Activated CD8-positive, alpha-beta T cell treated with anti-CD3 and anti-CD28 coated beads for 36 hours (primary cell): Measurements from ENCODE around the gene ECPAS. TPM values are rescaled to one million over a fixed set of nuclear protein-coding genes. Genes with fewer than 3 reads are reported as not detected.

Experiments used
- ATAC-seq: fragments of 200-7000 bp; cut with Tn5 transposase; one replicate; pipeline ENCODE4 v1.10.0; 2021; ENCODE audit warnings: mild to moderate bottlenecking, moderate library complexity
- CTCF ChIA-PET: fragments of 350-600 bp; sonication (Branson Sonifier 250); formaldehyde crosslinking; loops from one replicate; lab custom pipeline; 2021; ENCODE audit warnings: antibody characterized with exemption; lab: Charles Lee
- POLR2A ChIA-PET: fragments of 350-600 bp; sonication (Branson Sonifier 250); formaldehyde crosslinking; loops from one replicate; lab custom pipeline; 2021; ENCODE audit warnings: antibody characterized with exemption; lab: Charles Lee
- DNase-seq: peaks from one replicate; pipeline ENCODE4 v3.0.0-alpha.2; 2020
- H3K27ac Mint-ChIP-seq: one replicate; pipeline ENCODE4 v1.8.0; 2021; ENCODE audit warnings: mild to moderate bottlenecking, mixed read lengths
- H3K27me3 Mint-ChIP-seq: one replicate; pipeline ENCODE4 v1.8.0; 2021; ENCODE audit warnings: mixed read lengths
- H3K36me3 Mint-ChIP-seq: one replicate; pipeline ENCODE4 v1.8.0; 2021; ENCODE audit warnings: low read depth, mixed read lengths
- H3K4me1 Mint-ChIP-seq: one replicate; pipeline ENCODE4 v1.8.0; 2021; ENCODE audit warnings: low read depth, mixed read lengths
- H3K4me3 Mint-ChIP-seq: one replicate; pipeline ENCODE4 v1.8.0; 2021; ENCODE audit warnings: mild to moderate bottlenecking, moderate library complexity, mixed read lengths
- H3K9me3 Mint-ChIP-seq: one replicate; pipeline ENCODE4 v1.8.0; 2021; ENCODE audit warnings: mixed read lengths
- CTCF ChIP-seq: fragments of 200-600 bp; IDR thresholded peaks from one replicate; pipeline ENCODE4 v1.8.0; 2022; ENCODE audit warnings: antibody characterized with exemption, mild to moderate bottlenecking
- intact Hi-C: fragments of 100-400 bp; cut with micrococcal nuclease; formaldehyde crosslinking; loops from one replicate; pipeline ENCODE4 v1.10.0; 2022
- total RNA-seq, 2 experiments: library from RNA; stranded (reverse); gene quantifications; one replicate each; pipeline ENCODE4 v1.2.3, GENCODE V29; 2021

ECPAS gene
- total RNA-seq, 2 experiments from 2014 or later, result 71.6 to 79.6 TPM

DNA sequence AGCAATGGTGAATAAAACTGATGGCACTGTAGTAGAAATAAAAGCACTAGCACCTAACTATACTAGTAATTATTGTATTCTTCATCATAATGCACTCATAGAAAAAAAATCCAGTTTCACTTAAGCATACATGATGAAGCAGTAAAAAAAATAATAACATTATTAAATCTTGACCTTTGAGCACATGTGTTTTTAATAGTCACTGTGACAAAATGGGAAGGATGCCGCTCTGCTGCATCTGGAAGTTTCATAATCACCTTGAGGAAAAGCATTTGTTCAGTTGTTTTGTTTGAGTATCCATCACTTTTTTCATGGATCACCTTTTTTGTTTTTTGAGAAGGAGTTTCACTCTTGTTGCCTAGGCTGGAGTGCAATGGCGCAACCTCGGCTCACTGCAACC, 167.4 kb downstream of the ECPAS start:
- H3K27me3 Mint-ChIP-seq, result peaks cover 2% of the 10 kb centered on the region
- TF ChIP-seq CTCF, result no peak
- no peaks in the 10 kb centered on the region for H3K36me3 Mint-ChIP-seq
- intact Hi-C loops, result no loop called here
- POLR2A ChIA-PET, result interaction anchor here (0.6 kb wide), 1 partner anchor 356 kb away, joined by 4 read pairs; no protein-coding TSS in a partner anchor
- H3K27ac Mint-ChIP-seq, result no peak overlapping the region
- no peak for ATAC-seq
- no peak overlapping the region for H3K4me3 Mint-ChIP-seq
- DNase-seq, result no peak
- CTCF ChIA-PET, result no interaction called here
- H3K9me3 Mint-ChIP-seq, result no peaks in the 10 kb centered on the region
- no peaks in the 10 kb centered on the region for H3K4me1 Mint-ChIP-seq

Other genes with a start within 250 kb of the ECPAS start
- not detected for gene OR2K2, start 154.2 kb downstream of the ECPAS start, total RNA-seq
- 1 to 10 TPM; 2.6 to 2.8 TPM for gene ZNF483, start 40.8 kb upstream of the ECPAS start, total RNA-seq
- gene PTGR1, start 115.3 kb upstream of the ECPAS start, total RNA-seq, result 1 to 10 TPM; 1.7 to 1.8 TPM
- gene DNAJC25, start 147.0 kb upstream of the ECPAS start, total RNA-seq, result 10 to 100 TPM in 1 of 2 experiments, 1 to 10 TPM in 1; 9.6 to 11.0 TPM
- 10 to 100 TPM; 14.3 to 17.2 TPM for gene GNG10, start 177.2 kb upstream of the ECPAS start, total RNA-seq